ENCODE results near the gene SLC39A11.
"Not testable (repeated sequence)": the region's sequence is repeated elsewhere in the genome, so short reads cannot be mapped to it uniquely, and the experiment has no call there.

SLC39A11 gene

GRCh38 chr17:73060721-73061120, 31.8 kb downstream of the SLC39A11 start:
- DNase-seq (ENCODE audit: low read depth, low spot score): no peak
- no peak overlapping the region for H3K4me3 ChIP-seq (ENCODE audit: low read length)

- H3K4me3 ChIP-seq (ENCODE audit: low read length); DNase-seq (ENCODE audit: low read depth, low spot score): not testable (repeated sequence)
These were observed 32.8 kb downstream of the SLC39A11 start for GRCh38 chr17:73059713-73060112.

GRCh38 chr17:73058022-73058421, 34.5 kb downstream of the SLC39A11 start:
- no peak overlapping the region for H3K4me3 ChIP-seq (ENCODE audit: low read length)
- no peak for DNase-seq (ENCODE audit: low read depth, low spot score)

GRCh38 chr17:73057196-73057595, 35.3 kb downstream of the SLC39A11 start:
- no peak for DNase-seq (ENCODE audit: low read depth, low spot score)
- H3K4me3 ChIP-seq (ENCODE audit: low read length): no peak overlapping the region

GRCh38 chr17:73052923-73053322, 39.6 kb downstream of the SLC39A11 start:
- H3K4me3 ChIP-seq (ENCODE audit: low read length): no peak overlapping the region
- no peak for DNase-seq (ENCODE audit: low read depth, low spot score)

GRCh38 chr17:73050797-73051196, 41.7 kb downstream of the SLC39A11 start:
- H3K4me3 ChIP-seq (ENCODE audit: low read length): no peak overlapping the region
- DNase-seq (ENCODE audit: low read depth, low spot score): no peak

GRCh38 chr17:73048170-73048569, 44.3 kb downstream of the SLC39A11 start:
- no peak for DNase-seq (ENCODE audit: low read depth, low spot score)
- H3K4me3 ChIP-seq (ENCODE audit: low read length): no peak overlapping the region

- no peak for DNase-seq (ENCODE audit: low read depth, low spot score)
- H3K4me3 ChIP-seq (ENCODE audit: low read length): no peak overlapping the region
These were observed 46.8 kb downstream of the SLC39A11 start for GRCh38 chr17:73045724-73046123.

- no peak overlapping the region for H3K4me3 ChIP-seq (ENCODE audit: low read length)
- DNase-seq (ENCODE audit: low read depth, low spot score): no peak
These were observed 48.6 kb downstream of the SLC39A11 start for GRCh38 chr17:73043686-73044581.

GRCh38 chr17:73042809-73043685, 49.4 kb downstream of the SLC39A11 start:
- no peak overlapping the region for H3K4me3 ChIP-seq (ENCODE audit: low read length)
- DNase-seq (ENCODE audit: low read depth, low spot score): no peak

GRCh38 chr17:73042225-73042624, 50.3 kb downstream of the SLC39A11 start:
- H3K4me3 ChIP-seq (ENCODE audit: low read length): no peak overlapping the region
- DNase-seq (ENCODE audit: low read depth, low spot score): no peak

- H3K4me3 ChIP-seq (ENCODE audit: low read length): no peak overlapping the region
- no peak for DNase-seq (ENCODE audit: low read depth, low spot score)
These were observed 53.2 kb downstream of the SLC39A11 start for GRCh38 chr17:73039282-73039681.

GRCh38 chr17:73031472-73031871, 61.0 kb downstream of the SLC39A11 start:
- no peak overlapping the region for H3K4me3 ChIP-seq (ENCODE audit: low read length)
- no peak for DNase-seq (ENCODE audit: low read depth, low spot score)

GRCh38 chr17:73030995-73031394, 61.5 kb downstream of the SLC39A11 start:
- no peak for DNase-seq (ENCODE audit: low read depth, low spot score)
- no peak overlapping the region for H3K4me3 ChIP-seq (ENCODE audit: low read length)

GRCh38 chr17:73030501-73030921, 62.0 kb downstream of the SLC39A11 start:
- no peak for DNase-seq (ENCODE audit: low read depth, low spot score)
- no peak overlapping the region for H3K4me3 ChIP-seq (ENCODE audit: low read length)

- no peak for DNase-seq (ENCODE audit: low read depth, low spot score)
These were observed 62.5 kb downstream of the SLC39A11 start for GRCh38 chr17:73029991-73030390.

GRCh38 chr17:73029021-73029420, 63.5 kb downstream of the SLC39A11 start:
- no peak for DNase-seq (ENCODE audit: low read depth, low spot score)
- no peak overlapping the region for H3K4me3 ChIP-seq (ENCODE audit: low read length)

More at GRCh38 chr17:73029991-73030390, 62.5 kb downstream of the SLC39A11 start:
- no peak overlapping the region for H3K4me3 ChIP-seq (ENCODE audit: low read length)

- no peak for DNase-seq (ENCODE audit: low read depth, low spot score)
- H3K4me3 ChIP-seq (ENCODE audit: low read length): no peak overlapping the region
These were observed 64.2 kb downstream of the SLC39A11 start for GRCh38 chr17:73028299-73028755.

GRCh38 chr17:73027130-73027741, 65.3 kb downstream of the SLC39A11 start:
- no peak for DNase-seq (ENCODE audit: low read depth, low spot score)
- H3K4me3 ChIP-seq (ENCODE audit: low read length): no peak overlapping the region

All from Jurkat, Clone E6-1 (cell line).